Measurements from ENCODE around the gene CSRNP3. TPM values are rescaled to one million over a fixed set of nuclear protein-coding genes. Genes with fewer than 3 reads are reported as not detected.

Gene CSRNP3
- total and polyA plus RNA-seq, 9 donors = 2.9 to 16.2 (median 6.9) TPM

GRCh38 chr2:165582409-165582808 is 112.9 kb downstream of the CSRNP3 start:
- intact Hi-C loops (cut with DNase I) = no loop called here
- TF ChIP-seq, protein P1, sequence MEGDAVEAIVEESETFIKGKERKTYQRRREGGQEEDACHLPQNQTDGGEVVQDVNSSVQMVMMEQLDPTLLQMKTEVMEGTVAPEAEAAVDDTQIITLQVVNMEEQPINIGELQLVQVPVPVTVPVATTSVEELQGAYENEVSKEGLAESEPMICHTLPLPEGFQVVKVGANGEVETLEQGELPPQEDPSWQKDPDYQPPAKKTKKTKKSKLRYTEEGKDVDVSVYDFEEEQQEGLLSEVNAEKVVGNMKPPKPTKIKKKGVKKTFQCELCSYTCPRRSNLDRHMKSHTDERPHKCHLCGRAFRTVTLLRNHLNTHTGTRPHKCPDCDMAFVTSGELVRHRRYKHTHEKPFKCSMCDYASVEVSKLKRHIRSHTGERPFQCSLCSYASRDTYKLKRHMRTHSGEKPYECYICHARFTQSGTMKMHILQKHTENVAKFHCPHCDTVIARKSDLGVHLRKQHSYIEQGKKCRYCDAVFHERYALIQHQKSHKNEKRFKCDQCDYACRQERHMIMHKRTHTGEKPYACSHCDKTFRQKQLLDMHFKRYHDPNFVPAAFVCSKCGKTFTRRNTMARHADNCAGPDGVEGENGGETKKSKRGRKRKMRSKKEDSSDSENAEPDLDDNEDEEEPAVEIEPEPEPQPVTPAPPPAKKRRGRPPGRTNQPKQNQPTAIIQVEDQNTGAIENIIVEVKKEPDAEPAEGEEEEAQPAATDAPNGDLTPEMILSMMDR (IDR thresholded peaks at IDR 0.05) = no peak
- no peak for TF ChIP-seq POLR2A (IDR thresholded peaks at IDR 0.05)
- no peak for TF ChIP-seq EP300 (IDR thresholded peaks at IDR 0.05)
- WGBS, 3 donors = 6 to 8% (median 6%) methylated on average over 3 of the region's 3 CpGs
- H3K36me3 ChIP-seq = no peaks in the 10 kb centered on the region
- no peak overlapping the region for H3K27ac ChIP-seq
- no peaks in the 10 kb centered on the region for H3K9me3 ChIP-seq
- peak in 4 of 5 donors; percentile 26 to 34 (median 29) for DNase-seq
- H3K27me3 ChIP-seq = no peaks in the 10 kb centered on the region
- H3K4me1 ChIP-seq (ENCODE audit: insufficient read depth) = peaks cover 10% of the 10 kb centered on the region
- H3K4me3 ChIP-seq = no peak overlapping the region

GRCh38 chr2:165582863-165583506 is 113.5 kb downstream of the CSRNP3 start:
- 26 to 43% (median 29%) methylated on average over 1 of the region's 1 CpG for WGBS, 3 donors
- H3K9me3 ChIP-seq = no peaks in the 10 kb centered on the region
- TF ChIP-seq, protein P1 (IDR thresholded peaks at IDR 0.05) = no peak
- DNase-seq = no peak
- H3K27ac ChIP-seq = no peak overlapping the region
- H3K36me3 ChIP-seq = no peaks in the 10 kb centered on the region
- no peak overlapping the region for H3K4me3 ChIP-seq
- H3K4me1 ChIP-seq (ENCODE audit: insufficient read depth) = peaks cover 10% of the 10 kb centered on the region
- no peaks in the 10 kb centered on the region for H3K27me3 ChIP-seq
- intact Hi-C loops (cut with DNase I) = no loop called here

- Histone ChIP-seq H3K4me3 (no peak overlapping the region), H3K27ac (no peak overlapping the region), H3K27me3 (no peaks in the 10 kb centered on the region), H3K4me1 (ENCODE audit: insufficient read depth) (peaks cover 10% of the 10 kb centered on the region), H3K9me3 (no peaks in the 10 kb centered on the region), H3K36me3 (no peaks in the 10 kb centered on the region)
- DNase-seq = no peak
- WGBS, 3 donors = 70 to 77% (median 71%) methylated on average over 3 of the region's 3 CpGs
- TF ChIP-seq EP300 (IDR thresholded peaks at IDR 0.05) = no peak
- no peak for TF ChIP-seq POLR2A (IDR thresholded peaks at IDR 0.05)
- TF ChIP-seq, protein P1 (IDR thresholded peaks at IDR 0.05) = no peak
- intact Hi-C loops (cut with DNase I) = no loop called here
These were observed 114.7 kb downstream of the CSRNP3 start for GRCh38 chr2:165584126-165584654.

GRCh38 chr2:165586019-165586418 is 116.5 kb downstream of the CSRNP3 start:
- Histone ChIP-seq H3K27ac (no peak overlapping the region), H3K4me1 (ENCODE audit: insufficient read depth) (peaks cover 10% of the 10 kb centered on the region), H3K27me3 (no peaks in the 10 kb centered on the region), H3K36me3 (no peaks in the 10 kb centered on the region), H3K4me3 (no peak overlapping the region), H3K9me3 (no peaks in the 10 kb centered on the region)
- 94 to 97% (median 94%) methylated on average over 3 of the region's 3 CpGs for WGBS, 3 donors
- DNase-seq = no peak
- intact Hi-C loops (cut with DNase I) = no loop called here
- TF ChIP-seq POLR2A (IDR thresholded peaks at IDR 0.05) (no peak), EP300 (IDR thresholded peaks at IDR 0.05) (no peak)
- TF ChIP-seq, protein P1 (IDR thresholded peaks at IDR 0.05) = no peak

Data from ovary (tissue), 9 donors.